ENCODE data around the gene DNAJB8. TPM values are rescaled to one million over a fixed set of nuclear protein-coding genes. Genes with fewer than 3 reads are reported as not detected.
A peak's percentile ranks its signal among the peaks of the same experiment; 100 is the strongest.

DNAJB8 gene
- total RNA-seq, 1 experiment from 2014 or later = not detected

DNA sequence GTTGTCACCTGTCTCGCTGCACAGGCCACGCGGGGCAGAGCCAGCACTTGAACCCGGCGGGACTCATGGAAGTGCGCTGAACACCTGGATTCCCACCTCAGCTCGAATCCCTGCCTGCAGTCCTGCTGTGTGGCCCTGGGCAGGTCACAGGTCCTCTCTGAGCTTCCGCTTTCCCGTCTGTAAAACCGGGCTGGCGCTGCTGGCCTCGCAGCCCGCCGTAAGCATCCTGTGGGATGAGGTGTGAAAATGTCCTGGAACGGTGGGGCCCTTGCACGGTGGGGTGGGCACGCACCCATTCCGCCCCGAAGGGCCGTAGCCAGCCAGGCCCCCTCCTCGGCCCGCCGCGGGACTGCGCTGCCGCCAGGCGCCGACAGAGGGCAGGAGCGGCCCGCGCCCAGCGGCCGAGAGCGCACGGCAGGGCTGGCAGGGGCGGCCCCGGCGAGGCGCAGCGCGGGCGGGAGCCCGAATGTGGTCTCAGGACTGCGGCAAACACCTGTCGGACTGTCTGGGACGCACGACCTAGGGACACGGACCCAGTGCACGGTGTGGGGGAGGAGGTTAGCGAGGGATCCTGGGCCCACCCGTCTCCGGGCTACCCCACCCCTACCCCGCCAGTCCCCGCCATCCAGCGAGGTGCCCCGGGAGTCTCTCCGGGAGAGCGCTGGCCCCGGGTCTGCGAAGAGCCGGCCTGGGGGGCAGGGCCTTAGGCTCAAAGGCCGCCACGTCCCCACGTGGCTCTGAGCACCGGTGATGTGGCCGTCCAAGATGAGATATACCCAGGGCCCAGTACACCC is 40.4 kb downstream of the DNAJB8 start:
- POLR2A ChIA-PET = interaction anchor here (0.7 to 1.2 kb wide), 2 partner anchors 8 to 12 kb away, joined by 3 read pairs; no protein-coding TSS in a partner anchor

DNA sequence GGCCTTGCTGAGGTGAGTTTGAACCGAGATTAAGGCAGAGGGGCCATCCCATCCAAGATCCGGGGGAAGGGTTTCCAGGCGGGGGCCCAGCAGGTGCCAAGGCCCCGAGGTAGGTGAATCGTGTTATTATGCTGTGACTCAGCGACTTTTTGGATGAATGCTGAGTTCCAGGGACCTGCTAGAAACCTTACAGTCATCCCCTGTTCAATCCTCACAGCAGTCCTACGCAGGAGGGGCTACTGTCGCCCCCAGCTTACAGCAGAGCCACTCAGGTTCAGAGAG is 40.9 kb downstream of the DNAJB8 start:
- intact Hi-C loops (cut with micrococcal nuclease) = loop anchor here (1.0 kb wide), 2 partner anchors 72 to 159 kb away; no protein-coding TSS in a partner anchor
- Mint-ChIP-seq H3K27me3 (ENCODE audit: insufficient read depth, unreplicated experiment) (peaks cover 29% of the 10 kb centered on the region), H3K36me3 (ENCODE audit: insufficient read depth, unreplicated experiment) (peaks cover 11% of the 10 kb centered on the region), H3K4me3 (ENCODE audit: unreplicated experiment) (no peak overlapping the region), H3K4me1 (ENCODE audit: insufficient read depth, unreplicated experiment) (no peaks in the 10 kb centered on the region), H3K9me3 (ENCODE audit: unreplicated experiment) (no peaks in the 10 kb centered on the region), H3K27ac (ENCODE audit: low read depth, unreplicated experiment) (no peak overlapping the region)
- TF ChIP-seq, protein P1, sequence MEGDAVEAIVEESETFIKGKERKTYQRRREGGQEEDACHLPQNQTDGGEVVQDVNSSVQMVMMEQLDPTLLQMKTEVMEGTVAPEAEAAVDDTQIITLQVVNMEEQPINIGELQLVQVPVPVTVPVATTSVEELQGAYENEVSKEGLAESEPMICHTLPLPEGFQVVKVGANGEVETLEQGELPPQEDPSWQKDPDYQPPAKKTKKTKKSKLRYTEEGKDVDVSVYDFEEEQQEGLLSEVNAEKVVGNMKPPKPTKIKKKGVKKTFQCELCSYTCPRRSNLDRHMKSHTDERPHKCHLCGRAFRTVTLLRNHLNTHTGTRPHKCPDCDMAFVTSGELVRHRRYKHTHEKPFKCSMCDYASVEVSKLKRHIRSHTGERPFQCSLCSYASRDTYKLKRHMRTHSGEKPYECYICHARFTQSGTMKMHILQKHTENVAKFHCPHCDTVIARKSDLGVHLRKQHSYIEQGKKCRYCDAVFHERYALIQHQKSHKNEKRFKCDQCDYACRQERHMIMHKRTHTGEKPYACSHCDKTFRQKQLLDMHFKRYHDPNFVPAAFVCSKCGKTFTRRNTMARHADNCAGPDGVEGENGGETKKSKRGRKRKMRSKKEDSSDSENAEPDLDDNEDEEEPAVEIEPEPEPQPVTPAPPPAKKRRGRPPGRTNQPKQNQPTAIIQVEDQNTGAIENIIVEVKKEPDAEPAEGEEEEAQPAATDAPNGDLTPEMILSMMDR (IDR thresholded peaks at IDR 0.05; ENCODE audit: unreplicated experiment) = no peak
- BruUV-seq (replicated peaks) = no TSS peak
- no peak for DNase-seq (ENCODE audit: unreplicated experiment)
- CTCF ChIA-PET = interaction anchor here (0.5 to 4.6 kb wide), 21 partner anchors 10 to 904 kb away, joined by 3 to 67 read pairs (median 3); no protein-coding TSS in a partner anchor
- POLR2A ChIA-PET = interaction anchor here (0.7 to 1.2 kb wide), 2 partner anchors 8 to 11 kb away, joined by 3 read pairs; no protein-coding TSS in a partner anchor

More for the DNA sequence above, 40.4 kb downstream of the DNAJB8 start:
- intact Hi-C loops (cut with micrococcal nuclease) = loop anchor here (1.0 kb wide), 2 partner anchors 71 to 158 kb away; no protein-coding TSS in a partner anchor
- no peak overlapping the region for H3K27ac Mint-ChIP-seq (ENCODE audit: low read depth, unreplicated experiment)
- no peaks in the 10 kb centered on the region for H3K4me1 Mint-ChIP-seq (ENCODE audit: insufficient read depth, unreplicated experiment)
- no peaks in the 10 kb centered on the region for H3K9me3 Mint-ChIP-seq (ENCODE audit: unreplicated experiment)
- no TSS peak for BruUV-seq (replicated peaks)
- peaks cover 35% of the 10 kb centered on the region for H3K27me3 Mint-ChIP-seq (ENCODE audit: insufficient read depth, unreplicated experiment)
- TF ChIP-seq, protein P1 (IDR thresholded peaks at IDR 0.05; ENCODE audit: unreplicated experiment) = peak; percentile 92
- H3K36me3 Mint-ChIP-seq (ENCODE audit: insufficient read depth, unreplicated experiment) = peaks cover 11% of the 10 kb centered on the region
- CTCF ChIA-PET = interaction anchor here (0.5 to 4.6 kb wide), 29 partner anchors 10 to 904 kb away, joined by 3 to 67 read pairs (median 3); no protein-coding TSS in a partner anchor
- no peak overlapping the region for H3K4me3 Mint-ChIP-seq (ENCODE audit: unreplicated experiment)
- peak; percentile 30 for DNase-seq (ENCODE audit: unreplicated experiment)

DNA sequence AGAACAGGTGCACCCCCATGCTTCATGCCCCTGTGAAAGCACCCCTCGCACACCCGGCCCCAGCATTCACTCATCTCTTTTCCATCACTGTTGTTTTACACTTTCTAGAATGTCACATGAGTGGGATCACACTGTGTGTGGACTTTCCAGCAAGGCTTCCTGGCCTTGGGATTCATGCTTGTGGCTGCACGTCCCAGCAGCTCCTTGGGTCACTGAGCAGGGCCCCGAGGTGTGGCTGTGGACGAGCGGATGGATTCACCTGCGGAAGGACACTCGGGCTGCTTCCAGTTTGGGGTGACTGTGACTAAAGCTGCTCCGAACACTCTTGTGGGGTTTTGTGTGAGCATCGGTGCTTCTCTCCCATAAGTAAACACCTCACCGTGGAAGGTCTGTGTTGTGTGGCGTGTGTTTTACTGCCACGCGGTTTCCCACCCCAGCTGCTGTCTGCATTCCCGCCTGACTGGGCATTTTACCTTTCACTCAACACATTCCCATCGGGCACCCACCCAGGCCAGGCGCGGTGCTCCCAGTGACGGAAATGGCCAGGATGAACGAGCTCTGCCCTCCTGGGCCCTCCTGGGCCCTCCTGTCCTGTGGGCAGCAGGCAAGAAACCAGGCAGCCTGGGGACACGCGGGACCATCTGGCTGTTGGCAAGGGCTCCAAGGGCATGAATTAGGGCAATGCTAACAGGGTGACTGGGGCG is 41.4 kb downstream of the DNAJB8 start:
- POLR2A ChIA-PET = interaction anchor here (0.7 to 1.2 kb wide), 2 partner anchors 9 to 11 kb away, joined by 3 read pairs; no protein-coding TSS in a partner anchor
- TF ChIP-seq, protein P1 (IDR thresholded peaks at IDR 0.05; ENCODE audit: unreplicated experiment) = no peak
- no peak for DNase-seq (ENCODE audit: unreplicated experiment)
- Mint-ChIP-seq H3K27me3 (ENCODE audit: insufficient read depth, unreplicated experiment) (peaks cover 26% of the 10 kb centered on the region), H3K36me3 (ENCODE audit: insufficient read depth, unreplicated experiment) (peaks cover 11% of the 10 kb centered on the region), H3K27ac (ENCODE audit: low read depth, unreplicated experiment) (no peak overlapping the region), H3K4me3 (ENCODE audit: unreplicated experiment) (no peak overlapping the region), H3K9me3 (ENCODE audit: unreplicated experiment) (no peaks in the 10 kb centered on the region), H3K4me1 (ENCODE audit: insufficient read depth, unreplicated experiment) (no peaks in the 10 kb centered on the region)
- CTCF ChIA-PET = interaction anchor here (0.5 to 4.6 kb wide), 24 partner anchors 11 to 903 kb away, joined by 3 to 67 read pairs (median 3); no protein-coding TSS in a partner anchor
- intact Hi-C loops (cut with micrococcal nuclease) = no loop called here
- BruUV-seq (replicated peaks) = no TSS peak
